MG63 (cell line): Measurements from ENCODE around the gene TBKBP1. TPM values are rescaled to one million over a fixed set of nuclear protein-coding genes. Genes with fewer than 3 reads are reported as not detected.

Source experiments
- DNase-seq: peaks from one replicate; pipeline ENCODE4 v3.0.0-alpha.2; 2020
- H3K27me3 ChIP-seq: fragments of 250-450 bp; sonication (Bioruptor Pico); 2 replicates; pipeline ENCODE4 v1.5.1; 2020; ENCODE audit warnings: mild to moderate bottlenecking, moderate library complexity
- H3K36me3 ChIP-seq: fragments of 250-450 bp; sonication (Bioruptor Pico); 2 replicates; pipeline ENCODE4 v1.5.1; 2020; ENCODE audit warnings: mild to moderate bottlenecking, moderate library complexity
- H3K4me3 ChIP-seq: fragments of 250-450 bp; sonication (Bioruptor Pico); 2 replicates; pipeline ENCODE4 v1.5.1; 2020; ENCODE audit warnings: mild to moderate bottlenecking, moderate library complexity
- H3K9me3 ChIP-seq: fragments of 250-450 bp; sonication (Bioruptor Pico); 2 replicates; pipeline ENCODE4 v1.5.1; 2020; ENCODE audit warnings: mild to moderate bottlenecking, moderate library complexity
- total RNA-seq: library from RNA; depleted of rRNA; stranded (reverse); fragments of >200 nt; shearing (Covaris generic); gene quantifications from 2 replicates; pipeline ENCODE4 v1.2.3, GENCODE V29; 2014; ENCODE audit warnings: low replicate concordance

The TBKBP1 gene
- total RNA-seq, 1 experiment from 2014 or later, result 8.4 TPM

DNA sequence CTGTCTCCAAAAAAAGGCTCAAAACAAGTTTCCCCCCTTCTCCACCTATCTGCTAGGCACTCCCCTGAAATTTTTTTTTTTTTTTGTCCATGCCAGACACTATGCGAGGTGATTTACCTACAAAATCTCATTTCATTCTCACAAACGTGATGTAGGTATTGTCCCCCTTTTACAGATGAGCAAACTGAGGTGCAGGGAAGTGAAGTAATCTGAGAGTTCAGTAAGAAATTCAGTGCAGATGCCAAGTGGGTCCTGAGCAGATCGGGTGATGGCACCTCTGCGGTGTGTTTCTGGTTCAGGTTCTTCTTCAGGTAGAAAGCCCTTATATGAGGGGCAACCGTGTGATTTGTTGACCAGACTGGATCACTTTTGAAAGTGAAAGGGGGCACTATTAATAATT lies 9.7 kb downstream of the TBKBP1 start:
- H3K4me3 ChIP-seq, result no peak overlapping the region
- H3K27me3 ChIP-seq, result no peaks in the 10 kb centered on the region
- peaks cover 4% of the 10 kb centered on the region for H3K36me3 ChIP-seq
- no peaks in the 10 kb centered on the region for H3K9me3 ChIP-seq
- DNase-seq, result no peak

DNA sequence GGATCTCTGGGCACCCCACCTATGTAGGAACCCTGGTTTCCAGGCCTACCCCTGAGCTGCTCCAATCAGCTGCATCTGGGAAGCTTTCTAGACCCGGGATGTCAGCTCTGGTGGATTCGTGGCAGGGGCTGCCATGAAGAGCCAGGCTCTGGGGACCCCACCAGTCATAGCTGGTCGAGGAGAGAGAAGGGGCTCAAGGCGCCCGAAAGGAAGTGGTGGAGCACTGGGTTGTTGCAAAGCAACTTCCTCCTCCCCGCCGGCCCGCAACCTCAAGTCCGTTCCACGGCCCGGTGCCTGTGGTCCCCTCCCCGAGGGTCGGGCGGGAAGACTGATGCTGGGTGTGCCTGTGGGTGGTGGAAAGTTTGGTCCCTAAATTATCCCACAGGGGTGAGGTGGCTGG lies 10.2 kb downstream of the TBKBP1 start:
- Histone ChIP-seq H3K4me3 (no peak overlapping the region), H3K9me3 (no peaks in the 10 kb centered on the region), H3K27me3 (no peaks in the 10 kb centered on the region), H3K36me3 (peaks cover 1% of the 10 kb centered on the region)
- DNase-seq, result no peak

DNA sequence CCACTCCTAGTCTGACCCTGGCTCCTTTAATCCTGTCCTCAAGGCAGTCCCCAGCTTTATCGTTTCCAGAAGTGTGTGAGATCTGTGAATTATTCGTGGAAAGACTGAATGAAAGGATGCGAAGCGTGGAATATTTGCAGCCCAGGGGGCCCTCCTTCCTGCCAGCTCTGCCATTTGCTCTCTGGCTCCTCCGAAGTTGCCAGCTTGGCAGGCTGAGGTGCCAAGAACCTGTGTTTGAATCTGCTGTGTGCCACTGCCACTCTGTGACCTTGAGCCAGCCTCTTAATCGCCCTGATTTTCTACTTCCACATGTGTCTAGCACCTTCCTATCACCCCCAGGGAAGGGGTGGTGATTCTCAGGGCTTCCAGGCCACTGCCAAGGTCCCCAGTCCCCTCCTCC lies 10.8 kb downstream of the TBKBP1 start:
- no peak overlapping the region for H3K4me3 ChIP-seq
- H3K9me3 ChIP-seq, result no peaks in the 10 kb centered on the region
- no peaks in the 10 kb centered on the region for H3K36me3 ChIP-seq
- no peak for DNase-seq
- no peaks in the 10 kb centered on the region for H3K27me3 ChIP-seq

DNA sequence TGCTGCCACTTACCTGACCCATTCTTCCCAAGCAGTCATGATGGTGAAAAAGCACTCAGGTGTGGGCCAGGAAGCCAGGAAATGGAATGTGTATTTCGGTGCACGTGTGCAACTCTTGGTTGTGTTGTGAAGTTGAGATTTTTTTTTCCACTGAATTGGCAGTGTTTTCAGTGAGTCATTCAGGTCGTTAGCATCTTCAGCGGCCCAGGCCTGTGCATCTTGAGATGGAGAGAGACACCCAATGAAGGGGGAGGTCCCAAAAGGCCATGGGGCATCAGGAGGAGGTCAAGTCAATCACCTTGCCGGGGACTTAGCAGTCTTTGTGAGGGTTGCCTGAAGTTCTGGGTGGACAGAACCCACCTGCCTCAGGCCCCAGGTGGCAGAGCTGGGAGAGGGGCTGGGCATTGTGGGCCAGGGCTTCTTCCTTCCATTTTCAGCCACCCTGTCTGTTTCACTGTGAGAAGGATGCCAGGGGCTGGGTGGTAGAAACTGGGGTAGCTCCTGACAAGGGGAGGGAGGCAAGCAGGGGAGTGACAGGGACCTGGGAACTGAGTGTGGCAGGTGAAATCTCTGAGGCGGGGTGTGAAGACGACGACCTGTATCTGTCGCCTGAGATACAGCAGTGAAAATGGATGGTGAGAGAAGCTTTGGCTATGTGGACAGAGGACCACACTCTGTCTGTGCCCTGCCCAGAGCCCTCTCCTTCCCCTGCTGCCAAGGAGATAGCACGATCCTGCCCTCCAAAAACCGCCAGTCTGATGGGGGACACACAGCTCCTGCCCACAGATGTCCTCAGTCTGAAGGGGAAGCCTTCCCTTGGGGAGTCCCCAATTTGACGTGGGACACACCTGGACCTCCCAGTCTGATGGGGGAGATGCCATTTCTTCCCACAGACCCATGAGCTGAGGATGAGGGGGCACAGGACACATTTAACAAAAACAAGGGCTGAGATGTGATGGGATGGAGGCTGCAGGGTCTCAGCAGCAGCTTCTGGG lies 11.9 kb downstream of the TBKBP1 start:
- Histone ChIP-seq H3K27me3 (no peaks in the 10 kb centered on the region), H3K9me3 (no peaks in the 10 kb centered on the region), H3K36me3 (no peaks in the 10 kb centered on the region), H3K4me3 (no peak overlapping the region)
- DNase-seq, result no peak

DNA sequence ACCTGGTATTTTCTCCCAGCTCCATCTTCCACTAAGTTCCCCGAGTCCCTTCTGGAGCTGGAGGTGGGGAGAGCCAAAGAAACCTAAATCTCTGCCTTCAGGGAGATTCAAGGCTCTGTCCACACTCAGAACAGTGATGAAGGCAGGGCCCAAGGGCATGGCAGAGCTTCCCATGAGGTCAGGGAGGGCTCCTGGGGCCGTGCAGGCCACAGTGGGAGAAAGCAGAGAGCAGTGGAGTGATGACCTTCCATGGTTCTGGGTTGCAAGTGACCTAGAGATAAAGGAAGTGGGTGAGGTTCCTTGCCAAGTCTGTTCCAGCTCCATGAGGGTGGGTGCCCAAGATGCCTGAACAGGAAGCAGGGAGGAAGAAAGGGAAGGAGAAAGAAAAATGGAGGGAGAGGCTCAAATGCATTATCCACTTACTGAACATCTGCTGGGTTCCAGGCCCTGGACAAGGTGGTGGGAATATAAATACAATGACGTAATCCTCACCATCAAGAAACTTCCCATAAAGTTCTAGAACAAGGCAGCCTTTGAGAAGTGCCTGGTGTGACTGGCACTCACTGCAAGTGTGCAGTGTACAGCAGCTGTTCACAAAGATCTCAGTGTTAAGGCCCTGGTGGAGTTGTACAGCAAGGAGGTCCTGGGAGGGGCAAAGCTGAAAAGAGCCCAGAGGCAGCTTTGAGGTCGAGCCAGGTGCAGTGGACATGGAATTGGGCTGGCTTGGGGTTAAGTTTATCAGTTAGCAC lies 13.3 kb downstream of the TBKBP1 start:
- Histone ChIP-seq H3K27me3 (no peaks in the 10 kb centered on the region), H3K9me3 (no peaks in the 10 kb centered on the region), H3K4me3 (no peak overlapping the region), H3K36me3 (no peaks in the 10 kb centered on the region)
- no peak for DNase-seq

DNA sequence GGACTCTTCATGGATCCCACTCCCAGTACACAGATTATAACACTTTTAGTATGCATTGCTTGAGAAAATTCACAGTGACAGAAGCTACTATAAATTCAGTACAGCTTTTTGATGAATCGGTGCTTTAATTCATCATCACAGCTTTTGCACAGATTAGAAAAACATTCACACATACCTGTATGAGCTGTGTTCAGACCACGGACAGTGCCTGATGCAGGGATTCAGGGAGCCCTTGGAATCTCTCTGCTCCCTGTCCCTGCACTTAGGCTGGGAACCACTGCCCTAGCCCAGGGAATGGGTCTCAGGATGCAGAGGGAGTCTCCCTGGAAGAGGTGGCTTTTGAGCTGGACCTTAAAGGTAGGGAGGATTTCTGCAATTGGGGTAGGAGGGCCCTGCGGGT lies 13.9 kb downstream of the TBKBP1 start:
- Histone ChIP-seq H3K36me3 (no peaks in the 10 kb centered on the region), H3K4me3 (no peak overlapping the region), H3K9me3 (no peaks in the 10 kb centered on the region), H3K27me3 (no peaks in the 10 kb centered on the region; the same call in 1 of the 2 replicates)
- DNase-seq, result no peak

DNA sequence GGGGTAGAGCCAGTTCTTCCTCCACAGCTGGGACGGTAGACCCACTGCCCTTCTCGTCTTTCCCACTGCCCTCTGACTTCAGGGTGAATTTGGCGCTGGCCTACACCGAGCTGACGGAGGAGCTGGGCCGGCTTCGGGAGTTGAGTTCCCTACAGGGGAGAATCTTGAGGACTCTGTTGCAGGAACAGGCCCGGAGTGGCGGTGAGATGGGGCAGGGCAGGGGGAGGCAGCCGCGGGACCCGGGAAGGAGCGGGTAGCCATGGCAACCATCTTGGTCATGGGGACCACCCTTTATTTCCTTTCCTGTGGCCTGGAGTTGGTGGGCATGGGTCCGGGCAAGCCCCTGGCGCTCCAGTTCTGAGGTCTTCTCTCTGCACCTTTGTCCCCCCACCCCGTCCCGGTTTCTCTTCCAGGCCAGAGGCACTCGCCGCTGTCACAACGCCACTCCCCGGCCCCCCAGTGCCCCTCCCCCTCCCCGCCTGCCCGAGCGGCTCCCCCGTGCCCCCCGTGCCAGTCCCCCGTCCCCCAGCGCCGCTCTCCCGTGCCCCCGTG lies 14.4 kb downstream of the TBKBP1 start:
- H3K9me3 ChIP-seq, result no peaks in the 10 kb centered on the region
- no peak for DNase-seq
- peaks cover 5% of the 10 kb centered on the region for H3K27me3 ChIP-seq
- H3K4me3 ChIP-seq, result no peak overlapping the region
- H3K36me3 ChIP-seq, result no peaks in the 10 kb centered on the region

DNA sequence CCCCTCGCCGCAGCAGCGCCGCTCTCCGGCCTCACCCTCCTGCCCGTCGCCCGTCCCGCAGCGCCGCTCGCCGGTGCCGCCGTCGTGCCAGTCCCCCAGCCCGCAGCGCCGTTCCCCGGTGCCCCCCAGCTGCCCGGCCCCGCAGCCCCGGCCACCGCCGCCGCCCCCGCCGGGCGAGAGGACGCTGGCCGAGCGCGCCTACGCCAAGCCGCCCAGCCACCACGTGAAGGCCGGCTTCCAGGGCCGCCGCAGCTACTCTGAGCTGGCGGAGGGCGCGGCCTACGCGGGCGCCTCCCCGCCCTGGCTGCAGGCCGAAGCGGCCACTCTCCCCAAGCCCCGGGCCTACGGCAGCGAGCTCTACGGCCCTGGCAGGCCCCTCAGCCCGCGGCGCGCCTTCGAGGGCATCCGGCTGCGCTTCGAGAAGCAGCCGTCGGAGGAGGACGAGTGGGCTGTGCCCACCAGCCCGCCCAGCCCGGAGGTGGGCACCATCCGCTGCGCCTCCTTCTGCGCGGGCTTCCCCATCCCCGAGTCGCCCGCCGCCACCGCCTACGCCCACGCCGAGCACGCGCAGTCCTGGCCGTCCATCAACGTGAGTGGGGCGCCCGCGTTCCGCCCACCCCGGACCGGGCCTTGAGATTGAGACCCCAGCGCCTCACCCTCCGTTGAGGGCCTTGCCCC lies 15.0 kb downstream of the TBKBP1 start:
- Histone ChIP-seq H3K9me3 (no peaks in the 10 kb centered on the region), H3K4me3 (no peak overlapping the region), H3K36me3 (no peaks in the 10 kb centered on the region), H3K27me3 (peaks cover 6% of the 10 kb centered on the region)
- no peak for DNase-seq

DNA sequence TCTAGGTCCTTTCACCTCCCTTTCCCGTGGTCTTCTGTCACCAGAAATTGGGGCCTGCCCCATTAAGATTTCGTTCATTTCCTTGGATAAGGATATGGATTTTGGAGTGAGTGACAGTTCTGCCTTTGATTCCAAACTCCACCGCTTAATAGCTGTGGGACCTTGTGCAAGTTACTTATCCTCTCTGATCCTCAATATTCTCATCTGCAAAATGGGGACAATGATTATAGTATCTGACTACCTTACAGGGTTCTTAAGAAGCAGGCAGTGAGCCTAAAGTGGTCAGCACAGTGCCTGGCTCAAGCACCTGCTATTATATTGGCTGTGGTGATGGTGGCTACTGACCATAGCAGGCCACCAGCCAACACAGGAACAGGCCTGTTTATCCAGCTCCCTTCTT lies 15.6 kb downstream of the TBKBP1 start:
- H3K27me3 ChIP-seq, result peaks cover 7% of the 10 kb centered on the region
- H3K4me3 ChIP-seq, result no peak overlapping the region
- H3K36me3 ChIP-seq, result no peaks in the 10 kb centered on the region
- DNase-seq, result no peak
- H3K9me3 ChIP-seq, result no peaks in the 10 kb centered on the region

DNA sequence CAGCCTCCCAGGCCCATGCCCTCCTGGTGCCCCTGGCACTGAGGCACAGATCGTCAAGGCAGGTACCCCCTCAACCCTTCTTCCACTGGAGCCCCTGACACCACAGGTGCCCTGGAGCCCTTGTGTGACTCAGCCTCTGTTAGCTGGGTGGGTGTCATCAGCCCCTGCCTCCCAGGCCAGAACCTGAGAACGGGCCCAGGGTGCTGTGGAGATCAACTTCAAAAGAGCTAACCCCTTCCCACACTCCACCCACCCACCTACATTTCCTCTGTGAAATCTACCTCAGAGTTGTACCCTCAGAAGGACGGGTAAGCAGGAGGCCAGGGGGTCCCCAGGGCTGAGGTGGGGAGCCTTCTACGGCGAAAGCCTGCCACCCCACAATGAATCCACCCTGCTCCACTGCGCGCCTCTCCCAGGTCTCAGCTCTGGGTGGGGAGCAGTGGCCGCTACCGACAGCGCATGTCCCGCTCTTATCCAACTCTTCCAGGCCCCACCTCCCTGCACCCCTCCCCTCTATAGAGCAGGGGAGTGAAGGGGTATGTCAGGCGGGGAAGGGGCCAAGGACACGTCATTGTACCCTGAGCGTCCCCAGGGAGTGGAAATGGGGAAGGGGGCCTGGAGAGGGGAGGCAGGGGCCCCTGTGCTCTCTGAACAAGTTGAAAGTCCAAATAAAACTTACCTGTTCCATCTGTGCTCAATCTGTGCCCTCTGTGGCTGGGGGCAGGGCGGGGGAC lies 17.6 kb downstream of the TBKBP1 start:
- Histone ChIP-seq H3K36me3 (no peaks in the 10 kb centered on the region), H3K27me3 (peaks cover 7% of the 10 kb centered on the region), H3K9me3 (no peaks in the 10 kb centered on the region), H3K4me3 (no peak overlapping the region)
- no peak for DNase-seq

DNA sequence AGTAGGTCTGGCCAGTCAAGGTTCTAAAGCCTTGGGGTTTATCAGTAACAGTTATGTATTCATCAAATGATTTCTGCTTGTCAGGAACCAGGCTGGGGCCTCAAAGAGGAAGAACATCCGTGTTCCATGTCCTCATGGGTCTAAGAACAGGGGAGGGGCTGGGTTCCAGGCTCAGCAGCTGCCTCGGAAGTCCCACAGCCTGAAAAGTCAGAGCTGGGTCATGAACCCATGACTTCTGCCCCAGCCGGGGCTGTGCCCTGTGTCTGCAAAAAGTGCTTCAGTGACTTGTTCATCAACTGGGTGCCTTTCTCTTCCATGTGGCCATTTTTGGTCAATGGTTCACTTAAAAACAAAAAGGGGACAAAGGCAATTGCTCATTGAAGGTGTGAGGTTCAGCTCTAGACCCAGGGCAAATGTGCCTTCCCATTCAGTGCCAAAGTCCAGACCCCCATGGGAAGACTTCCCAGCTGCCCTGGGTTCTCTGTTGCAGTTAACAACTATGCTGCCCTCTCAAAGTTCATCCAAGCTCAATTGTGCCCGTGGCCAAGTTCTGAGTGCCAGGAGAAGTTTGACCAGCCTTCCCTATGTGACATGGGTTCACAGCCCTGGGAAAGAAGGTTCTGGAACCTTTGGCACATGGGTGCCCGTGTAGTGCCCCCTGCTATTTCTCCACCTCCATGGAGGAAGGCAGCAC lies 18.5 kb downstream of the TBKBP1 start:
- DNase-seq, result no peak
- H3K4me3 ChIP-seq, result no peak overlapping the region
- no peaks in the 10 kb centered on the region for H3K36me3 ChIP-seq
- H3K9me3 ChIP-seq, result no peaks in the 10 kb centered on the region
- peaks cover 7% of the 10 kb centered on the region for H3K27me3 ChIP-seq

DNA sequence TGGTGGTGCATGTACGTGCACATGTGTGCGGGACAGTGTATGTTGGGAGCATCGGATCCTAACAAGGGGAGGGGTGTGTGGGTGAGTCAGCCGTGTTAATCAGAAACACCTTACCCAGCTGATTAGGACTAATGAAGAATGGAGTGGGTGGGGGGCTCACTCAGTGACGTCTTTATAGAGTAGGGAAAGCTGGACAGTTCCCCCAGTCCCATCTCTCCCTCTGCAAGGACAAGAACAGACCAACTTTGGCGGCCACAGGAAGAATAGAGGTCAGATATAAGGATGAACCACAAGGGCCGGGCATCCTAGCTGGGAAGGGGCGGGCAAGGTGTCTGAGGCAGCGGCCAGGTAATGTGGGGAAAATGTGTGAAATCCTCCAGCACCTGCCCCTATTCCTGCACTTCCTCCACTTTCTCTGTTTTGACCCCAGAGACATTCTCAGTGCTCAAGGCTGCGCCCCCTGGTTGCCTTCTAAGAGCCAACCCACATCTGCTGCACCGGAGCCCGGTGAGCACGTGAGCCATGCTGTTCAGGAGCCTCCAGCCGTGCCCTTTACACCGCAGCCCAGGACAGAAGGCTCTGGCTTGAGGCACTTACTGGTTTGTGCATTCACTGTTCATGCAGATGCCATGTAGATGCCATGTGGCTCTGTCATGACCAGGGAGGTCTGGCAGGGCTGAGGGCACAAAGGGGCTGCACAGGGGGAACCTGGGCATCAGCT lies 20.2 kb downstream of the TBKBP1 start:
- H3K36me3 ChIP-seq, result no peaks in the 10 kb centered on the region

DNA sequence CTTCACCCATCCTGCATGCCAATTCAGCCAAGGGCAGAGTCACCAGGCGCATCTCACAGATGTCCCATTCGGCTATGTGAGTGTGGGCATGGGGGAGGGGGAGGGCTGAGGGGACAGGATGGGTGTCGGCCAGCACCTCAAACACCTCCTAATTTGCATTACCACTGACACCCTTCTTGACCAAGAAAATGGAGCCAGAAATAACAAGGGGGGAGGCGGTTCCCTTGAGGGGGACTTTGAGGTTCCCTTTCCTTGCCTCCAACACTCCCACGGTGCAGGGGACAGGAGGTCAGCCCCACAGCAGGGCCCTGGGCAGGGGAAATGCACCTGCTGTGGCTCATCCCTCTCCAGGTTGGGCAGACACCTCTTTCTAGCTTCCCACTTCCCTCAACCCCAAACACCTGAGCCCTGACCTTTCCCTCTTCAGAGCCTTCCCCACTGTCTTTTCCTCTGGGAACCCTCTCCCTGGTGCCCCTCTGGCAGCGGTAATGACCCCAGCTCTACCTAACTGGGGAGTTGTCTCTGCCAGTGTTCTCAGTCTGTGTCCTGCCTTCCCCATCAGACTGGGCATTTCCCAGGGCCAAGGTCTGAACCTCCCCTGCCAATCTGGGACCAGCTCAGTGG lies 20.9 kb downstream of the TBKBP1 start:
- DNase-seq, result no peak
- H3K27me3 ChIP-seq, result peaks cover 7% of the 10 kb centered on the region
- no peaks in the 10 kb centered on the region for H3K9me3 ChIP-seq
- no peak overlapping the region for H3K4me3 ChIP-seq
- H3K36me3 ChIP-seq, result no peaks in the 10 kb centered on the region

More for the DNA sequence above, 20.2 kb downstream of the TBKBP1 start:
- H3K4me3 ChIP-seq, result no peak overlapping the region
- DNase-seq, result no peak
- peaks cover 7% of the 10 kb centered on the region for H3K27me3 ChIP-seq
- H3K9me3 ChIP-seq, result no peaks in the 10 kb centered on the region

DNA sequence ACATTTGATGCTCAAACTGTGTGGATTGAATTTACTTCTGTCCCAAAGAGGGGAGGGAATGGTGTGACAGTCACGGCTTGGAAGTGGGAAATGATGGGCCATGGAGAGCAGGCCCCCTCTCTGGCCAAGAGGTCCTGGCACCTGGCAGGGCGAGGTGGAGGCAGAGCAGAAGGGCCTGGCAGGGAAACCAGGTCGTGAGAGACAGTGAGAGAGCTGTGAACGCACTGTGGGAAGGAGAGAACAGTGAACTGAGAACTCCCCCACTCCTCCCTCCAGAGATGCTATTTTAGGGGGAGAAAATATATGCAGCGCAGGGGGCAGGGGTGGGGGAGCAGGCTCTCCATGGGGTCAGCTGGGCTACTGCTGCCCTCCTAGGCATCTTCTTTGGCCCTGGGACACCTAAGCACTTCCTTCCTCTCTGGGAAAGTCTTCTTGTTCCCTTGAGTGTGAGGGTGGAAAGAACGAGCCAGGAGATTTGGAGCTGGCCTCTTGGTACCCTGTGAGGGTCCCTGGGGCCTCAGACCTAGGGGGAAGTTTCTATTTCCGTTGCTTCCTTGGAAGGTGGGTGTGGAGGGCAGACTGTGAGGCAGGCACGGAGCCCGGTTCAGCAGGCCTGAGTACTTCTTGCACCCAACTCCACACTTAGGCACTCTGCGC lies 21.8 kb downstream of the TBKBP1 start:
- Histone ChIP-seq H3K36me3 (no peaks in the 10 kb centered on the region), H3K4me3 (no peak overlapping the region), H3K9me3 (no peaks in the 10 kb centered on the region), H3K27me3 (peaks cover 7% of the 10 kb centered on the region)
- DNase-seq, result no peak
